ENCODE measurements around the gene MRPS30.
"Not testable (repeated sequence)": the region's sequence is repeated elsewhere in the genome, so short reads cannot be mapped to it uniquely, and the experiment has no call there.

DNA sequence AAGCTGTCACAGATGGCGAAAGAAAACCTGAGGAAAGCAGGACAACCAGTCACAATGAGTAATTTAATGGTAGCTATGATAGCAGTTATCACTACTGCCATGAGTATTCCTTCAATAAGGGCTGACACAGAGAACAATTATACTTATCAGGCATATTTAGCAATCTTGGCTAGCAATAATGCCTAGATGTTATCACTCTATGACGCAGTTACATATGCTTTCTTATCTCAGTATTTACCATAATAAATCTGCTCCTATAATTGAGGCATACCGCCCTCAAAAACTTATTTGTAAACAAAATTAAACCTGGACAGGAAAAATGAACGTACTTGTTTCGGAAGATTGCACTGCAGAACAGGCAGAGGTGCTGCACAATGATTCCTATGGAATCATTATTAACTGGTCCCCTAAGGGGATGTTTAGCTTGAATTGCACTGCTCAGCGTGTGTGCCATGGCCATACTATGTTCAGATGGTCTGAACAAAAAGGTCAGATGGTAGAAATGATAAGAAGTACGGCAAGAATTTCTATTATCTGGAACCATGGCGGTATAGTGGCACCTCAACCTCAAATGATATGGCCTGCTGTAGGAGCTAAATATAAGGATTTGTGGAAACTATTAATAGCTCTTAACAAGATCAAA, 16.6 kb upstream of the MRPS30 start:
- TF ChIP-seq CTCF, POLR2A (IDR thresholded peaks at IDR 0.05): not testable (repeated sequence)
